Muscle of arm (tissue), 12 donors: ENCODE data around the gene CD4. TPM values are rescaled to one million over a fixed set of nuclear protein-coding genes. Genes with fewer than 3 reads are reported as not detected.
A peak's percentile ranks its signal among the peaks of the same experiment; 100 is the strongest.

Source experiments
- DNase-seq: peaks from one replicate; pipeline ENCODE4 v3.0.0-alpha.2; 2013
- polyA plus RNA-seq, 12 donors: library from polyadenylated mRNA; unstranded; fragments of 120-200 nt; gene quantifications; one replicate each; pipeline ENCODE4 v1.2.1, GENCODE V29; 2013; ENCODE audit not compliant: insufficient read length in 12 of 12

Gene CD4
- polyA plus RNA-seq, 12 donors: 4.8 to 16.1 (median 6.6) TPM; not detected in 1

- DNase-seq: no peak
Measured at GRCh38 chr12:6826734-6827436, 37.6 kb downstream of the CD4 start.

GRCh38 chr12:6827437-6827911 lies 38.1 kb downstream of the CD4 start:
- DNase-seq: peak; percentile 86

GRCh38 chr12:6827982-6828780 lies 38.9 kb downstream of the CD4 start, which contains the start of gene P3H3:
Gene P3H3 (plus strand): TSS chr12:6828407. CDS start chr12:6828441, 34 bp downstream.
- peak; percentile 69 for DNase-seq

GRCh38 chr12:6828781-6829535 lies 39.6 kb downstream of the CD4 start:
- peak; percentile 58 for DNase-seq

GRCh38 chr12:6829536-6830220 lies 40.4 kb downstream of the CD4 start:
- no peak for DNase-seq

- no peak for DNase-seq
Measured at GRCh38 chr12:6830286-6830890, 41.1 kb downstream of the CD4 start.

GRCh38 chr12:6830999-6831398 lies 41.7 kb downstream of the CD4 start:
- no peak for DNase-seq

GRCh38 chr12:6831450-6831995 lies 42.2 kb downstream of the CD4 start:
- DNase-seq: no peak

GRCh38 chr12:6832125-6832524 lies 42.8 kb downstream of the CD4 start:
- DNase-seq: no peak

- DNase-seq: no peak
Measured at GRCh38 chr12:6833189-6833890, 44.0 kb downstream of the CD4 start.

- DNase-seq: no peak
Measured at GRCh38 chr12:6834254-6834653, 44.9 kb downstream of the CD4 start.

- no peak for DNase-seq
Measured at GRCh38 chr12:6834873-6835272, 45.5 kb downstream of the CD4 start.

GRCh38 chr12:6836851-6837250 lies 47.5 kb downstream of the CD4 start:
- DNase-seq: no peak

GRCh38 chr12:6837370-6838060 lies 48.2 kb downstream of the CD4 start:
- DNase-seq: no peak

- no peak for DNase-seq
Measured at GRCh38 chr12:6838854-6839253, 49.5 kb downstream of the CD4 start.

GRCh38 chr12:6839482-6840201 lies 50.3 kb downstream of the CD4 start:
- DNase-seq: no peak

- no peak for DNase-seq
Measured at GRCh38 chr12:6840330-6840729, 51.0 kb downstream of the CD4 start.

- no peak for DNase-seq
Measured at GRCh38 chr12:6840761-6841515, 51.6 kb downstream of the CD4 start, which contains the start of gene GNB3. Gene GNB3 (plus strand): TSS chr12:6840925. CDS start chr12:6841288, 363 bp downstream.
